CD4-positive, alpha-beta T cell treated with Interleukin-15 for 4 hours (primary cell): ENCODE results near the gene TSPAN5.

Experiments
- DNase-seq: peaks from one replicate; pipeline ENCODE4 v3.0.0-alpha.2; 2020; ENCODE audit warnings: low spot score

The TSPAN5 gene

DNA sequence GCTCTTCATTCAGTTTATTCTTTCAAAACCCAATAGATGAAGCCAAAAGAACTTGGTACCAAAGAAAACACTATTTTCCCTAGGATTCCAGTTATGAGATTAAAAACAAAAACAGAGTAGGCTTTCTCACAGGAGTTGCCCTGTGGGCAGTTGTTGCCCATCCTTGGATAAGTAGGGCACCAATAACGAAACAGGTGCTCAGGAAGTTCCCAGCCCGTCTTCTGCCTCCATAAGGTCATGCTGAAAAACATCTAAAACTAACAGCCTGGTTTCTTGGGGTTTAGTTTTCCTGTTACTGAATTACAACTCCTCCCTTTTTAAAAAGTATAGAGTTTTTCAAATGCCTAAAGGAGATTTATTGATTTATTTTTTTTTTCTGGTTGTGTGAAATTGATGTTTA is 14.7 kb downstream of the TSPAN5 start:
- no peak for DNase-seq

DNA sequence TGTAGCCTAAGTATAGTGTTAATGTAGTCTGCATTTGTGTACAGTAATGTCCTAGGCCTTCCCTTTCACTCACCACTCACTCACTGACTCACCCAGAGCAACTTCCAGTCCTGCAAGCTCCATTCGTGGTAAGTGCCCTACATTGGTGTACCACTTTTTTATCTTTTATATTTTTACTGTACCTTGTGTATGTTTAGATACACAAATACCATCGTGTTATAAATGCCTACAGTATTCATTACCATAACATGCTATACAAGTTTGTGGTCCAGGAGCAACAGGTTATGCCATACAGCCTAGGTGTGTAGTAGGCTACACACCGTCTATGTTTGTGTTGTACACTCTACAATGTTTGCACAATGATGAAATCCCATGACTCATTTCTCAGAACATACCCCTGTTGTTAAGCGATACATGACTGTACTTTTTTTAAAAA is 15.4 kb downstream of the TSPAN5 start:
- DNase-seq, result peak; percentile 59

DNA sequence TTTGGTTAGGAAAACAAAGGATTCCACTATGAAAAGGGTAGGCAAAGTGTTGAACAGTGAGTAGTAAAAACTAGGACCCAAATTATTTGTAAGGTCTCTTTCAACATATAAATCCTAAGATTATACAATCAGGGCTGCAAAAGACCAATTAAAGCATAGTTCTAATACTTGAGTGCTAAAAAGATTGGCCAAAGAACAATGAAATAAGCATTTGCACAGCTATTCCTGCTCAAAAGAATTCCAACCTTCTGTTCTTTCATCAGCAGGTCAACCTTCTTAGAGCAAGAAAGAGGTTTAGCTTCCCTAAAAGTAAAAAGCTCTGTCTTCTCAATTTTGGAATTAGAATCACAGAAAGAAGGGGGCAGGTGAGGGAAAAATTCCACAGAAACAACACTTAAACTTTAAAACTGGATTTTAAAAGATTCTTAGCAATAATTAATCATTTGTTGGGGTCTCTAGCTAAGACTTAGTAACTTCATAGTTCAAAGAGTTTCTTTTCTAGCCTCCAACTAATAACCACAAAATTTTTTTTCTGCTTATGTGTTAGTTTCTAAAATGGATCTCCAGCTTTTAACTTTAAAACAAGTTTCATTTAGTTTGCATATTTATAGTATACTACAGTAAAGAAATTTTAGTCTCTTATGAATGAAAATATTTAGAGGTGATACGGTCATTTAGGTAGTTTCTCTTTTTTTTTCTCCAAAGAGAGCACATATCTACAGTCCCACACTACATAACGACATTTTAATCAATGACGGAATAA is 16.3 kb downstream of the TSPAN5 start:
- no peak for DNase-seq

DNA sequence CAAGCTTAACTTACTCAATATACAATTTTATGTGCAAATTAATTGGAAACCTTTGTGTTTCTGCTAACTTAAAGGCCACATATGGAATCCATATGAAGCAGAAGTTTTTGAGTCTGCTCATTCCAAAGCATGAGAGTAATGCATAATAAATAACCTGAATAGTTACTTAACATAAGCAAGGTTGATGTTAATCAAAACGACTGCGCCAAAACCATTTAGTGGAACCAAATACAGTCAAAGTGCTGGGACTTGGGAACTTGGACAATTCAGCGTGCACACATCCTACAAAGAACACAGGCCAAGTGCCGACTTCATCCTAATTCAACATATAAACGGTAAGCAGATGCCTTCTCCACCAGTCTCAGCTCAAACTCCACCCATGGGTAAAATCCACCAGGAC is 17.0 kb downstream of the TSPAN5 start:
- no peak for DNase-seq

DNA sequence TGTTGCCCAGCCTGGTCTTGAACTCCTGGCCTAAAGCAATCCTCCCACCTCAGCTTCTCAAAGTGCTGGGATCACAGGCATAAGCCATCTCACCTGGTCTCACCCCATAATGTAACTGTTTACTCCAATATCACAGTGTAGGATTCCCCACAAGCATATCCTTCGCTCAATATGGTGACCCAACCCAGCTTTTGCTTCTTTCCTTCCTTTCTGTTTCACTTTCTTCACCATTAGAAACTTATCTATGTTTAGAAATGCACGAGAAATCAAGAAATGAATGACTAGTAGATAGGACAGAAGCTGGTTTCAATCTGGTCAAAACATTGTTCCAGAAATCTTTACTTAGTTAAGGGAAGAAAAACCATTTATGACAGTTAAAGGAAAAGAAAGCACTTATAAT is 18.9 kb downstream of the TSPAN5 start:
- DNase-seq, result peak; percentile 30

DNA sequence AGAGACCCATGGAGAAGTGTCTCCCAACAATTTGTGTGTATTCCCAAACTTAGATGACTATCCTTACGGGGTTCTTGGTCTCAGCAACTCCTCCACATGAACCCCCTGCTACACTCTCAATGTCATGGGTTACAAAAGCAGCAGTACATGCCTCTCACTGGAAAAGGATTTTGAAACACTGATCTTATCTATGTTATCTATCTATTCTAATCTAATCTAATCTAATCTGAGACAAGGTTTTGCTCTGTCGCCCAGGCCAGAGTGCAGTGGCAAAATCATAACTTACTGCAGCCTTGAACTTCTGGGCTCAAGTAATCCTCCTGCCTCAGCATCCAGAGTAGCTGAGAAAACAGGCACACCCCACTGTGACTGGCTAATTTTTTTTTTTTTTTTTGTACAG is 19.3 kb downstream of the TSPAN5 start:
- DNase-seq, result no peak

DNA sequence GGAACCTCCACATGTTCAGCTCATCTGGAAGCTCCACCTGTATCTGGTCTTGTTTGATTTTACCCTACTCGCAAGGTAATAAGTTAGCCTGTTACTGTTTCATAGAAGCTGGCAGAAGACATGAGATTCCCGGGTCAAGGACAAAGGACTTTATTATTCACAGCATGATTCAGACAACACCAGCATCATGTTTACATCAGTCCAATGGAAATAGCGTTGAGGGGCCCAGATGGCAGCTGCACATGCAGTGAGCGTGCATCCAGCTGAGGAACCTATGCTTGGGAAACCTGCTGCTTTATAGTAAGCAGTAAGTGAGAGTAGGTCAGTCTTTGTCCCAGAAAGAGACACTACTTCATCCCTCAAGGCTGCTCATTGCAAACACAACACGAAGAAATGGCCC is 19.8 kb downstream of the TSPAN5 start:
- no peak for DNase-seq

DNA sequence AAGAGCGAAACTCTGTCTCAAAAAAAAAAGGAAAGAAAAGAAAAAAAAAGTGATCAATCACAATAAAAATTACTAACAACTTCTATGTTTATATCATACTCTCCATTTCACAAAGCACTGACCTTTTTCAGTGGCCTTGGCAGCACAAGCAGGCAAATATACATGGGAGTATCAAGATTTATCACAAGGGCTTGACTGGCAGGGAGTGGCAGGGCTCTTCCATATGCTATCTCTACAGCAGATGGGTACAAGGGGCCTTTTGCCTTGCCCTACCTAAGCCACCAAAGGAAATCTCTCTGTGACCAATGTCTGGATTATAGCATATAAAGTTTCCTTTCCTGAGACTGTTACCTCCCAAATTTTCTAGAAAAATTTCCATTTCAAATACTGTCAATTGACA is 24.4 kb downstream of the TSPAN5 start:
- no peak for DNase-seq

DNA sequence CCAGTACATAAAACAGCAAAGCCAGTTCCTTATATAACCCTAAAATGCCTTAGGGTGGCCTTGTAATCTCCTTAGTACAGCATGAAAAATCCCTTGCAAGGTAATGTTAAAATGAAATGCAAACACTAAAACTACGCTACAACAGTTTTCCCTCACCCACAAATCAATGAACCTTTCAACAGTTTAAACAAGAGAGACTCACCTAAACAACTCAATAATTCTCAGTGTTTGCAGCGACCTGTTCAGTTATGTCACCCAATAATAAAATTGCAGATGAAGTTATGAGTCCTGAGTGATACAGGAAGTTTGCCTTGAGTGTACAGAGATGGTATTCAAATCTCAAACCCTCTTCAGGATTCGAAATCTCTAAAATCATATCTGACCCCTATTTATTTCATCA is 25.3 kb downstream of the TSPAN5 start:
- DNase-seq, result no peak

DNA sequence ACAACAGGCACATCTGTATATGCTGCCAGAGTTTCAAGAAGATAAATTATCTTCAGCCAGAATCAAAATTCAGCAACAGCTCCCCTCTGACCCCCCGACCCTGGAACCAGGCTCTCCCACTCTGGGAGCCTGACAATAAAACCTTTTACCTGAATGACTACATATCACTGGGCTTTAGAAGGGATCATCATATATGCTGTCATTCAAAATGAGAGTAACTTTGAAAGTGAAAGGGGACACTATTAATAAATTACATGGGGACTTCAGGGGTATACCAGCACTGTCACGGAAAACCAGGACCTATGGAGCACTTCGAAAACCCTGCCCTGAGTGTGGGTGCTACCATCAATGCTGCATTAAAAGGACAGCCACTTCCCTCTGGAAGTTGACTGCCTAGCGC is 26.2 kb downstream of the TSPAN5 start:
- DNase-seq, result no peak

DNA sequence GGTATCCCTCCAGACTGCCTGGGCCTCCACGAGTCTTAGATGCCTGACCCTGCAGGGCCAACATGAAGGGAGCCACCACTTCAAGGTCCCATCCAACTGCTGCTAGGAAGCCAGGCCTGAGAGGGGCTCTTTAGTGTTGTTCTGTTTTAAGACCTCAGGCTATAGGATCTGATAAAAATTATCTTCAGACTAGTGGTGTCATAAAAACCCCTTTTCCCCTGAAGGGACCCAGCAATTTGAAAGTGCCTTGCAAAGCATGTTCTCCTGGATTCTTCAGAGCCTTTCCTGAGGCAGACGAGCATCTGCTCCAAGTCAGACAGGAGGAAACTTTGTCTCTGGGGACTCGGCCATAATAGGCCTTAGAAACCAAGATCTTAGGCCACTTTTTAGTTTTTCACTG is 26.9 kb downstream of the TSPAN5 start:
- DNase-seq, result no peak

DNA sequence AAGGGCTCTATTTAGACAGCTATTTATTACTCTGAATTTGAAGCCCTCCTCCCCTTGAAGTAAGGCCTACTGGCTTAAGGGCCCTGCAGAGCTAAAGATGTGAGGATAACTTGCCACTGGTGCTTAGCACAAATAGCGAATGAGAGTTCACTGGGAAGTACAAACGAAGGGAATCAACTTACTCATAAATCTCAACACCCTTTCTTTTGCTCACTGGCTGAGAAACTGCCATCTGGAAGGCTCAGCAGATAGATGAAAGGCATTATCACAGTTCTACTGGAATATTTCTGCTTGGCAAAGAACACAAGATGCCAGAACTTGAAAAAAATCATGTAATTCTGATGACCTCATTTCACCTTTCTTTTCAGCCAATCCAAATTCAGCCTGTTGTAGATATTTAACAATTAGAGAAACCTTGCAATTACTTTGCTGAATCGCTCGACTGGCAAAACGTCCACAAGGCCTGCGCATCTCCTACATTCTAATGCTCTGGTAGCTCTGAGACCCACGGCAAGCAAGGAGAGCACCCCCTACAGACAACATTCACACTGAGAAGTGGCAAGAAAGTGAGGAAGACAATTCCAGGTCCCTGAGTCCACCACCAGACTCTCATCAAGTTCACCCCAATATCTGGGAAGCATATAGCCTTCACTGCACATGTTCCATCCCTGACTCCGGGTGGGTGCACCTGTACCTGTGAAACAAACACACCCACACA is 27.5 kb downstream of the TSPAN5 start:
- no peak for DNase-seq

DNA sequence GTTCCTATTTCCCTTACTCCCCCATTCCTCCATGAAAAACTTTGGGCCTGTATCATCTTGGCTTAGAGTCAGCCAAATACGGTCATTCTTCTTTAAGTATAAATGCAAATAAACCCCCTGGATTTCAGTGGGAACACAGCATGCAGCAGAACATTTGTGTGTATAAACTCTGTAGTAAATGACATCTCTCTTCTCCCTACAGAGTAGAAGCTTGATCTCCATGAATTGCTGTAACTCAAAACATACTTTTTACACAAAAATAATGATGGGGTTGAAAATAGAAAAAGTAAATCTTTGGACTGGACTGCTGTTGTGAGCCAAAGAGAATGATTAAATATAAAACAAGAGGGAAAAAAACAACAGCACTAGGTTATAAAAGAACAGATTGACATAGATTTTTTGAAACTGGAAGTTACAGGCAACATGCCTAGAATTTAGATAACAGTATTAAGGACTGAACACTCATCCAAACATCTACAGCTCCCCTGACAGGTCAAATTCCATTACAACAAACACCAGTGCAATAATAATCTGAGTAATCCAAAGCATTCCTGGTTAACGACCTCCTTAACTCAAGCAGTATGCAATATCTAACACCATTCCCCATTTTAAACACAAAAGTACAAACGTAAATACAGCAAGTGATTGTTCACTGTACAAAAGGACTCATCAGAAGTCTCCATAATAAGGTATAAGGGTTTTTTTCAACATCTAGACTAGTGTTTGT is 30.7 kb downstream of the TSPAN5 start:
- DNase-seq, result no peak

DNA sequence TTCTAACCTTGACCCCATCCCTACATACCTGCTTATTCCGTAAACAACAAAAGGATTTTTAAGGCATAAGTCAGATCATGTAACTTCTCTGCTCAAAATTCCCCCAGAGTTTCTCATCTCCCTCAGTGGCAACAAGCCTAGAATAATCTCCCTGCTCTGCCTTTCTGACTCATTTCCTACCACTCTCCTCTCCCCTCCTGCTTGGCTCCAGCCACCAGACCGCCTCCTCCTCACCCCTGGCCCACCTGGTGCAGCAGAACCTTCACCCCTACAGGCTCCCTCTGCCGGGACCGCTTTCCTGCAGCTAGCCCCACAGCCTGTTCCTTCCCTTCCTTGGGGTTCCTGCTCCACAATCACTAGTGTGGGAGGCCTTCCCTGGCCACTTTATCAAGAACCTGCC is 32.1 kb downstream of the TSPAN5 start:
- DNase-seq, result no peak

DNA sequence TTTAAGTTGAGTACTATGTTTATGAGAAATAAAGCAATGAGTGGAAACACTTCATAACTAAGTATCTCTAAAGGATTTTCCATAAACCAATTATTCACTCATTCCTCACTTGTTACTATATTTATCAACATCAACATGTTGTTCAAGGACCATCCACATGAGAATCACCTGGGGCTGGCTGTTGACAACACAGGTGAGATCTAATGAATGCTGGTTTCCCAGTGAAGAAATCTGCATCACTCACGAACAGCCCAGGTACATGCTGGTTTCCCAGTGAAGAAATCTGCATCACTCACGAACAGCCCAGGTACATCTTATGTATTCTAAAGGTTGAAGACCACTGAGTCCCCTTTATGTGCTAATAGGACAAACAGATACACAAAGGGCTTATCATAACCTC is 32.5 kb downstream of the TSPAN5 start:
- DNase-seq, result no peak

DNA sequence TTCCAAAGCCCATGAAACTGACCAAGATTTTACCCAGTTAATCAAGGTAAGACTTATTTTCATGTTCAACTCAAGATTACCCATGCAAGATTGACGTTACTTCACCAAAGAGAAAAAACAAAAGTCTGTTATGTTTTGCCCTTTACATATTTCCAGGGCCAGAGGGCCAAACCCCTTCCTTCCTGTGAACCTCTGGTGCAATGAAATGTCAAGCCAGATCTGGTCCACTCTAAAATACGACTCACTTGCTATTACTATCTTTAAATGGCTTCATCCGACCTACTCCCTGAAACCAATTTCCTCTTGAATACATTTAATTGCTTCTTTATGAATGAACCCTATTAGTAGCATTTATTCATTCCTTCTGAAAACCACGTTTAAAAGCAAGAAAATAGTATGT is 33.0 kb downstream of the TSPAN5 start:
- DNase-seq, result no peak

DNA sequence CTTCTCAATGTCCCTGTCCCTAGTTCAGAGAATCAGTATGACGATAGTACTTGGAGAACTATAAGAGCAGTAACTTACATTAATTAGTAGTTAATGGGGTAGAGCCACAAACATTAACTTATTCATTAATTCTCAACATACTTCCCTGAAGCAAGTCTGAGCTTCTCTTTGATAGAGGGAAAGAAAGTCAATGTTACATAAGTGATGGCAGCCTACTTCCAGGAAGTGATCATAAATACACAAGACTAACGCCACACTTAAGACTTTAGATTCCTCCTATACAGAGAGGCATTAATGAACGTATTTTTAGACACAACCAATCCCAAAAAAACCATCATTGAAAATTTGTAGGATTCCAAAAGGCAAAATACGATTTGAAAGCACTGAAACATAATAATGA is 33.8 kb downstream of the TSPAN5 start:
- DNase-seq, result no peak

DNA sequence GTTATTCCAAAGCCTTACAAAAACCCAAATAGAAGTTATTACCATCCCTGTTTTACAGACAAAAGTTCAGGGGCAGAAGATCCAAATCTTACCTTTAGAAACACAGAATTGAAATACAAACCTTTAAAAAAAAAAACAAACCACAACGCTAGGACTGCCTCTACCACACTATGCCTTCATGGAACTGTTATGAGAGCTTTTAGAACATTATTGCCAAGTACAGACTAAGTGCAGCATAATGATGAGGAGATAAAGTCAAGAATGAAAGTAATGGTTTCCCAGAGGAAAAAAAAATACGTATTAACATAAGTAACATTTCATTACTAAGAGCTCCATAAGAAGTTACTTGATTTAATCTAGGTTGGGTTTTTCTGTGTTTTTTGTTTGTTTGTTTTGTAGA is 34.3 kb downstream of the TSPAN5 start:
- DNase-seq, result no peak

DNA sequence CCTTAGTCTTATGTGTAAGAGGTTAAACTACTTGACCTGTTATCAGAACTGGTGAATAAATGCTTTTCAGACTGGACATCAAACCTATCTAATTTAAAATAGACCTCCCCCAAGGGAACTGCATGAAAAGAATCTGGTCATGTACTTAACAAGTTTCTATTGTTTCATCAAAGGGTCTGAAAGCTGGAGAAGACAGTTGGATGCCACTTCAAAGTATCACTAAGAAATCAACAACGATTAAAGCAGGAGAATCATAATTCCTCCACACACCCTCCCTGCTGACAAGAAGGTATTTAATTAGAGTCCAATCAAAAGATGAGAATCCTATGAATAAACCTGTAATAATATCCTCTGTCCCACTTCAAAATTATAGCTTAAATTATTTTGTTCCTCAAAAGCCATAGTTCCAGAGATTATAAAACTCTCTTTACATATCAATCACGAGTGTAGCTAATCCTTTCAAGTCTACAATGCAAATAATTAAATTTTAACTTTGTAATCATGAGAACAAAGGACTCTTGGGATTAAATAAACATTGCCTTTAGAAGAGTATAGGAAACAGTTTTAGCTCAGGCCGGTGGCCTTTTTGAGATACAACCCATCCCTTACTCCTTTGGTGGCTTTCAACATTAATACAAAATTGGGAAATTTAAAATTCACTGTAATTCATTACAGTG is 35.1 kb downstream of the TSPAN5 start:
- DNase-seq, result no peak

DNA sequence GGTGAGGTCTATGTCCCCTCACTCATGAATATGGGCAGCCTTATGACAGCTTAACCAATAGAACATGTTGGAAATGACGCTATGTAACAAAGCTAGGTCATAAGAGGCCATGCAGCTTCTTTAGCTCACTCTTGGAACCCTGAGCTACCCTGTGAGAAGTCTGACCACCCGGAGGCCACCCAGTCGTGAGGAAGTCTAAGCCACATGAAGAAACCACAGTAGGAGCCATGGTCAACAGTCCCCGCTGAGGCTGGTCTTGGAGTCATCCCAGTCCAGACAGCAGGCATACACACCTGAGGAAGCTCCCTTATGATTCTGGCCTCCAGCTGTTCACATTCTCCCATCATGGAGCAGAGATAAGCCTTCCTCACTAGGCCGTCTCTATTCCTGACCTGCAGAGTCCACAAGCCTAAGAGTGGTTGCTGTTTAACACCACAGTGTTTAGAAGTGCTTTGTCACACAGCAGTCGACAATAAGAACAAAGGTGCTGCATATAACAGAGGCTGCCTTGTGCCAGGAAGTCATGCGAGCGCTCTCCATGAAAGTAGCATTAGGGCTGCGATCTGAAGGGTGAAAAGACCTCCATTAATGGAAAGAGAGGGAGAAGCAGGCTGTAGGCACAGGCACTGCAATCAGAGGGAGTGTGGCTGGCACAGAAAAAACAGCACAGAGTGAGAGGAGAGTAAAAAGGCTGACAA is 38.2 kb downstream of the TSPAN5 start:
- no peak for DNase-seq

DNA sequence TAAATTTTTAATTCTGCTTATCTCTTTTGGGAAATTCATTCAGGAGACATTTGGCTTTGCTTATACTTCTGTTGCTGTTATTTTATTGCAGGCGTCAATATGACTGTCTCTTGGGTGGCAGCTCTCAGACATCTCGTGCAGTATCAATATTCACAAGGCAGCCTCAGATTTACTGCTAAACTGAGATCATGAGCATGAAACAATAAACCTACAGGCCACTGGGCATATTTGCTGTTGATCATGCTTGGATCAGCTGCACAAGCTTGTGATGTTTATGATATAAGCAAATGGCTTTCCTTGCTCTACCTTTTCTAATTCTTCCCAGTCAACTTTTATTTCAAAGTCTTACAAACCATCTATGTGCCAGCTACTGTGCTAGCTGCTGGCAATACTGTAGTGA is 39.2 kb downstream of the TSPAN5 start:
- no peak for DNase-seq

DNA sequence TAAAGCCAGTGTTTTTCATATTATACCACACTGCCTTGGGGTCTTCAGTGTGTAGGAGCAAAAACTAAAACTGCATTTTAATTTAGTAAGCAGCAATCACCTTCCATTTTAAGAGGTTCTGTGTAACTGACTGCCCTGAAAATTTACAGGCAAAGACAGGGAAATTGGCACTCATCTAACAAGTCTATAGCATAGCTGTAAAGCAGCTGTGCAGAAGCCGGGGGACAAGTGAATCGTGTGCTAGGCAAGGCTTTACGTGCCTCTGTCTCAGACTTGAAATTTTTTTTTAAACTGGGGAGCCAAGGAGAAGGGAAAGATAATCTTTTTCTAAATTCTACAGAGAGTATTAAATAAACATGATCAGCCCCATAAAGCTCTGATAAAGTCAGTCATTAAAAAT is 39.7 kb downstream of the TSPAN5 start:
- no peak for DNase-seq
